OCI-LY7 (cell line): ENCODE measurements around the gene AKR1C4.

Experiments used
- CTCF ChIP-seq: fragments of 200-600 bp; sonication (generic); conservative IDR thresholded peaks from 2 replicates; pipeline ENCODE4 v1.5.1; 2014; ENCODE audit warnings: mild to moderate bottlenecking, antibody characterized with exemption, low read length, moderate library complexity, mixed read lengths
- EZH2phosphoT487 ChIP-seq: fragments of 200-600 bp; sonication (generic); IDR thresholded peaks from 2 replicates; pipeline ENCODE4 v1.6.1; 2018; ENCODE audit warnings: low read depth, borderline replicate concordance, mild to moderate bottlenecking, mixed run types, antibody characterized with exemption, low read length, moderate library complexity, mixed read lengths

GRCh38 chr10:5254488-5254887, 57.9 kb downstream of the AKR1C4 start:
- TF ChIP-seq CTCF: no peak
- TF ChIP-seq EZH2phosphoT487: no peak
